VCaP (cell line): ENCODE measurements around the gene NAALADL2.

Experiments used
- H3K27ac ChIP-seq: fragments of 450-650 bp; 2 replicates; pipeline ENCODE4 v1.5.1; 2017
- CTCF ChIP-seq: fragments of 450-650 bp; conservative IDR thresholded peaks from 2 replicates; pipeline ENCODE4 v1.5.1; 2017; ENCODE audit warnings: mild to moderate bottlenecking, moderate library complexity

Gene NAALADL2

GRCh38 chr3:175489406-175489805 lies 630.3 kb downstream of the NAALADL2 start:
- no peak for TF ChIP-seq CTCF
- H3K27ac ChIP-seq: peak overlapping the region; percentile 74; the same call in 1 of the 2 replicates

GRCh38 chr3:175493301-175493700 lies 634.2 kb downstream of the NAALADL2 start:
- TF ChIP-seq CTCF: no peak
- H3K27ac ChIP-seq: no peak overlapping the region

- no peak for TF ChIP-seq CTCF
- no peak overlapping the region for H3K27ac ChIP-seq
Measured at GRCh38 chr3:175495331-175495730, 636.2 kb downstream of the NAALADL2 start.

- no peak overlapping the region for H3K27ac ChIP-seq
- TF ChIP-seq CTCF: no peak
Measured at GRCh38 chr3:175502155-175502554, 643.0 kb downstream of the NAALADL2 start.

- TF ChIP-seq CTCF: no peak
- H3K27ac ChIP-seq: no peak overlapping the region
Measured at GRCh38 chr3:175511219-175511785, 652.2 kb downstream of the NAALADL2 start.

- no peak overlapping the region for H3K27ac ChIP-seq
- TF ChIP-seq CTCF: no peak
Measured at GRCh38 chr3:175512700-175513099, 653.6 kb downstream of the NAALADL2 start.

GRCh38 chr3:175518459-175518858 lies 659.3 kb downstream of the NAALADL2 start:
- TF ChIP-seq CTCF: no peak
- H3K27ac ChIP-seq: no peak overlapping the region
